ENCODE data around the gene PIK3CG.
A peak's percentile ranks its signal among the peaks of the same experiment; 100 is the strongest.
"Not testable (repeated sequence)": the region's sequence is repeated elsewhere in the genome, so short reads cannot be mapped to it uniquely, and the experiment has no call there.

Gene PIK3CG

DNA sequence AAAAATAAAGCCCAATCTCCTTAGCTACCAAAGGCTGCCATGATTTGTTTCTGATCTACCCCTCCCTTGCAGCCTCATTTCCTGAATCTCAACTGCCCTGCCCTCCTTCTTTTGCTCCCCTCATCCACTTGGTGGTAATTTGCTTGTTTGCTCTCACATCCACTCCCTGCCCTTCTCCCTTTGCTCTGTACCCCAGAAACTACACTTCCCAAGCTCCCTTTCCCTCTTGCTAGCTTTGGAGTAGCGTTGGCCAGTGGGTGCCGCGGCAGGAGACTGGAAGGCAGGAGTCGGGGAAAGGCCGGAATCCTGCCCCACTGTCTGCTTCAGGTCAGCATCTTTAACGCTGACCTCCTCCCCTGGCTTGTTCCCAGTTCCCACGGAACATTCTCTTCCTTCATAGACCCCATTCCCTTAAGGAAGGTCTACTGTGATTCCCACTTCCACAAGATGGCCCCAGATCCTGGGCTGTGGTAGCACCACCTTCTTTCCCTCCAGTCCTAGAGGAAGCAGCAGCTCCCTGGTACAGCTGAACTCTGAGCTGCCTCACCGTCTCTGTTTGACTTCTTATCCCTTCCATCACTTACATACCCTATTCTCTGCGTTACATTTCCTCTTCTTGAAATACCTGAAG is 79.1 kb downstream of the PIK3CG start:
- no peak for DNase-seq

DNA sequence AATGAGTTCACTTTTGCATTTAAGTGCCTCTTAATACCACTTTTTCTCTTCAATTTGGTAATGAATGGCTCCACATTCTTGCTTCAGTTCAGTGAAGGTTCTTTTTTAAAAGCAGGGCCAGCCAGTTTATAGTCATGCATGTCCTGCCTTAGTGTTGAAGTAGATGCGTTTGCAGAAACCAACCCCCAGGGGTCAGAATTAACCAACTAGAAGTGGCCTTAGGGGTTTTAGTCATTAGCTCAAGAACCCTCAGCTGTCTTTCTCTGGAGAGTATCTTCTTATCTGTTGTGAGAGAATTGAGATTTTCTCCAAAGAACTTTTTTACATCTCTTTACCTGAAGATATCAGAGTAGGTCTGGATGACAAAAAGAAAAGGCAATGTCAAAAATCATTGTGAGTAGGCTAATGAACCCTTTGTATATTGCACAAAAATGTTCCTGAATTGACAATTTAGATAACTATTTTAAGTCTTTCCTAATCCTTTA is 82.2 kb downstream of the PIK3CG start:
- DNase-seq = peak; percentile 7 to 13

DNA sequence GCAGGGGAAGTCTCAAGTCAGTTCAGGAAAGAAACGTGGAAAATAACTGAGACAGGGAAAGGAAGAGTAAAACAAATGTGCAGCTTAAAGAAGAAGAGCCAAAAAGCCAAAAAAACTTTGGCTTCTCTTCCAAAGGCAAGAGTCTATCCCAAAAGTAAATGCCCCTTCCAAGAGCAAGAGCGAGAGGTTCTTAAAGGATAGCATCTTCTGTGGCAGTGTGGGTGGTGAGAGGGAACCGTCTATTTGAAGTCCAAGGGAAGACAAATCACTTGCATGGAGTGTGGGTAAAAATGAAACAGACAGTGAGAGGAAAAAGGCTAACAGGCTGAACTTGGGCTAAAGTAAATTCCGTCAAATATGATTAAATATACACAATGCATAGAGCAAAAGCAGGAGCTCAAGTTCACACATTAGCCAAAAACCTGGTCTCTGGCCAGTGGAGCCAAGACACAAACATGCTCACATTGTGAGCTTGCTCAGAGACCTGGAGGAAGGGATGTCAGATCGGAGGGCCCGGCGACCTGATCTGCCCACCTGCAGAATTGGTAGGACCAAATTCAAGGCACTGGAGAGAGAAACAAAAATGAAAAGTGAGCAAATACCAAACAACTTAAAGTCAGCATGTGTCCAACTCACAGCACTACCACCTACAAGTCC is 87.0 kb downstream of the PIK3CG start:
- DNase-seq = no peak

DNA sequence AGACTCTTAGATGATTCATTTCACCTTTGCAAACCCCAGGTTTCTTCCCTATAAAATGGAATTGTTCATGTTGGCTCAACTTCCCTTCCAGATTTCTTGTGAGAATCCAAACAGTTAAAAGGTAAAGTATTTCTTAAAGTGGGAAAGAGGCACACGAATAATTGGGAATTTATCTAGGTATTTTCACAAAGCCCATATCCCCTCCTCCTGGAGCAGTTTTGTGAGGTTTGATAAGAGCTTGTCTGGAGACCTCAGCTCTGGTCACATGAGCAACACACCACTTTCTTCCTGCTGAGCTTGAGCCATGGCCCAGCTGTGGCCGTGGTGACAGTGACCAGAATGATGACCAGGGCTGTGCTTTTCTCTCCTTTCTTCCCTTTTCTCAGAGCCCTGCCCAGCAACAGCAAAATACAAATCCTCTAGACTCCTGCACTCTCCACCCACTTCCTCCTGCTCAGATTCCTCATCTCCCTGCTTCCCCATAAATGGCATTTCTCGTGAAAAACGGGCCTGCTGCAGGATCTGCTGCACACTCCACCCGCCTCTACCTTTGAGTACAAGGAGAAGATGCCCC is 87.7 kb downstream of the PIK3CG start:
- no peak for DNase-seq

DNA sequence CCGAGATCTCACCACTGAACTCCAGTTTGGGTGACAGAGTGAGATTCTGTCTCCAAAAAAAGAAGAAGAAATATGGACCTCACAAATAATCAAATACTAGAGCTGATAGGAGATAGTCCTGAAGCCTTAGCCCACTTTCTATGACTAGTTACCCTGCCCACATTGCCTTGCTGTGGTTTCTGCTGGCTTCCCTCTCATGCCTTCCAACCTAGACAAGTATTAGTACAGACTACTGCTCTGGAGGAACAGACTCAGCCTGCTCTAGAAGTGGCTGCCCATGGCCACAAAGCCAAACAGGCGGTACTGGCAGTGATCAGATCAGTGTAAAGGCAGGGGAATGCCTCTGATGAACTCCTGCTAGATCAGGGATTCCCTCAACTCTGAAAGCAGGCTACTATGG is 89.8 kb downstream of the PIK3CG start:
- no peak for DNase-seq

DNA sequence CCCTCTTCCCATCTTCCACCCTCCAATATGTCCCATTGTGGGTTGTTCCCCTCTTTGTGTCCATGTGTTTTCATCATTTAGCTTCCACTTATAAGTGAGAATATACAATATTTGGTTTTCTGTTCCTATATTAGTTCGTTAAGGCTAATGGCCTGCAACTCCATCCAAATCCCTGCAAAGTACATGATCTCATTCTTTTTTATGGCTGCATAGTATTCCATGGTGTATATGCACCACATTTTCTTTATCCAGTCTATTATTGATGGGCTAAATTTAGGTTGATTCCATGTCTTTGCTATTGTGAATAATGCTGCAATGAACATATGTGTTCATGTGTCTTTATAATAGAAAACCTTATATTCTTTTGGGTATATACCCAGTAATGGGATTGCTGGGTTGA is 90.8 kb downstream of the PIK3CG start:
- DNase-seq = not testable (repeated sequence)
